Ishikawa (cell line): ENCODE results near the gene KCNH2.

Experiments
- CEBPB ChIP-seq: IDR thresholded peaks from 2 replicates; pipeline ENCODE4 v1.6.1; 2012
- CREB1 ChIP-seq: IDR thresholded peaks from 2 replicates; pipeline ENCODE4 v1.6.1; 2012; ENCODE audit warnings: low read depth
- EGR1 ChIP-seq: IDR thresholded peaks from 2 replicates; pipeline ENCODE4 v1.6.1; 2012
- EP300 ChIP-seq: IDR thresholded peaks from 2 replicates; pipeline ENCODE4 v1.6.1; 2012; ENCODE audit warnings: borderline replicate concordance
- FOXM1 ChIP-seq: IDR thresholded peaks from 2 replicates; pipeline ENCODE4 v1.6.1; 2012; ENCODE audit warnings: low read depth, borderline replicate concordance
- MAX ChIP-seq: IDR thresholded peaks from 2 replicates; pipeline ENCODE4 v1.6.1; 2012
- NFIC ChIP-seq: IDR thresholded peaks from 2 replicates; pipeline ENCODE4 v1.6.1; 2012
- RAD21 ChIP-seq: IDR thresholded peaks from 2 replicates; pipeline ENCODE4 v1.6.1; 2012; ENCODE audit warnings: low read depth
- REST ChIP-seq: IDR thresholded peaks from 2 replicates; pipeline ENCODE4 v1.6.1; 2012; ENCODE audit warnings: low read depth, mild to moderate bottlenecking
- TAF1 ChIP-seq: IDR thresholded peaks from 2 replicates; pipeline ENCODE4 v1.6.1; 2012; ENCODE audit warnings: low read depth, mild to moderate bottlenecking
- TCF12 ChIP-seq: IDR thresholded peaks from 2 replicates; pipeline ENCODE4 v1.6.1; 2012; ENCODE audit warnings: low read depth
- TEAD4 ChIP-seq: IDR thresholded peaks from 2 replicates; pipeline ENCODE4 v1.6.1; 2012
- USF1 ChIP-seq: IDR thresholded peaks from 2 replicates; pipeline ENCODE4 v1.6.1; 2012
- YY1 ChIP-seq: IDR thresholded peaks from 2 replicates; pipeline ENCODE4 v1.6.1; 2012; ENCODE audit warnings: low read depth
- ZBTB7A ChIP-seq: IDR thresholded peaks from 2 replicates; pipeline ENCODE4 v1.6.1; 2012; ENCODE audit warnings: low read depth

KCNH2 gene

GRCh38 chr7:151006590-151007300 lies 28.6 kb upstream of the KCNH2 start:
- no peak for TF ChIP-seq EP300
- no peak for TF ChIP-seq NFIC
- no peak for TF ChIP-seq EGR1
- TF ChIP-seq ZBTB7A = no peak
- no peak for TF ChIP-seq FOXM1
- no peak for TF ChIP-seq RAD21
- no peak for TF ChIP-seq MAX
- TF ChIP-seq REST = no peak
- TF ChIP-seq TCF12 = no peak
- no peak for TF ChIP-seq TEAD4
- no peak for TF ChIP-seq CEBPB
- TF ChIP-seq TAF1 = no peak
- TF ChIP-seq CREB1 = no peak
- no peak for TF ChIP-seq USF1
- TF ChIP-seq YY1 = no peak

- TF ChIP-seq NFIC (no peak), YY1 (no peak), USF1 (no peak), REST (no peak), TAF1 (no peak), CREB1 (no peak), TCF12 (no peak), TEAD4 (no peak), ZBTB7A (no peak)
Measured at GRCh38 chr7:151005566-151005965, 27.4 kb upstream of the KCNH2 start.

- TF ChIP-seq YY1 = no peak
- TF ChIP-seq REST = no peak
- no peak for TF ChIP-seq EGR1
- TF ChIP-seq TAF1 = no peak
- no peak for TF ChIP-seq FOXM1
- TF ChIP-seq EP300 = no peak
- TF ChIP-seq NFIC = no peak
Measured at GRCh38 chr7:151003572-151003971, 25.5 kb upstream of the KCNH2 start.

- TF ChIP-seq CREB1 (no peak), TEAD4 (no peak), NFIC (no peak), MAX (no peak), EP300 (no peak), TAF1 (no peak), CEBPB (no peak), ZBTB7A (no peak), REST (no peak), YY1 (no peak), FOXM1 (no peak), TCF12 (no peak), RAD21 (no peak), EGR1 (no peak), USF1 (no peak)
Measured at GRCh38 chr7:151001546-151001945, 23.4 kb upstream of the KCNH2 start.
